ENCODE data around the gene NXPH3. TPM values are rescaled to one million over a fixed set of nuclear protein-coding genes. Genes with fewer than 3 reads are reported as not detected.

NXPH3 gene
- total RNA-seq, 1 experiment from 2014 or later, result not detected

DNA sequence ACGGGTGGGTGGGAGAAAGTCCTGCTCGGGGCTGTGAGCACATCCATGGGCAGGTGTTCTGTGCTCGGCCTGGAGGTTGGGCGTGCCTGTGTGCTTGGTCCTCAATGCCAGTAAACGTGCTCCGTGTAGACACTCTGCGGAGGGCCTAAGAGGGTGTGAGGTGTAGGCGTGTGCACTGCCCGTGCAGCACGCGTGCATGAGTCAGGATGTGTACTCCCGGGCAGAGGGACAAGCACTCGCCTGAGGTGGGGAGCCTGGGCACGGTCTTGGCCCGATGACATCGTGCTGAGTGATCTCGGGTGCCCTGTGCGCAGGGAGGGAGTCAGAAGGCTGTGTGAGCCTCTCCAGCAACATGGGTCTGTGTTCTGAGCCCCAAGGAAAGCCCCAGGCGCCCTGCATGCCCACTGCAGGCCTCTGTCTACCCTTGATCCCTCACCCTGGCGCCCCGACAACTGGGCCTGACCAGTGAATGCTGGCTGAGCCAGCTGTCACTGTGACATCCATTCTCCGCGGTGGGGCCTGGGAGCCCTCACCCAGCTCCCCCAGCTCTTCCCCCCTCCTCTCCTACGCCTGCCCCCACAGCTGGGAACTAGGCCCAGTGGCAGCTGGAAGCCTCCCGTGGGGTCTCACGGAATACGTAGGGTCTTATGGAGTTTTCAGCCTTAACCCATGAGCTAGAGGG lies 23.5 kb upstream of the NXPH3 start:
- intact Hi-C loops (cut with micrococcal nuclease; ENCODE audit: unreplicated experiment), result no loop called here
- Histone ChIP-seq H3K36me3 (ENCODE audit: low read depth) (no peaks in the 10 kb centered on the region), H3K4me2 (no peak overlapping the region), H3K79me2 (ENCODE audit: low read depth) (no peaks in the 10 kb centered on the region), H3K27me3 (ENCODE audit: insufficient read depth, low read depth) (peaks cover 2% of the 10 kb centered on the region; the same call in 1 of the 2 replicates), H3K27ac (no peak overlapping the region), H3F3A (ENCODE audit: insufficient read depth, low read depth) (no peaks in the 10 kb centered on the region; the same call in 1 of the 2 replicates), H2AFZ (no peak overlapping the region), H3K4me3 (no peak overlapping the region), H3K9me3 (ENCODE audit: insufficient read depth, low read depth) (no peaks in the 10 kb centered on the region), H4K20me1 (ENCODE audit: insufficient read depth) (no peaks in the 10 kb centered on the region), H3K9me2 (ENCODE audit: insufficient read depth) (no peaks in the 10 kb centered on the region), H3K4me1 (replicated peaks; ENCODE audit: insufficient read depth) (no peaks in the 10 kb centered on the region)
- no TSS peak for BruUV-seq (replicated peaks)
- POLR2A ChIA-PET (ENCODE audit: unreplicated experiment), result no interaction called here
- TF ChIP-seq, protein P1, sequence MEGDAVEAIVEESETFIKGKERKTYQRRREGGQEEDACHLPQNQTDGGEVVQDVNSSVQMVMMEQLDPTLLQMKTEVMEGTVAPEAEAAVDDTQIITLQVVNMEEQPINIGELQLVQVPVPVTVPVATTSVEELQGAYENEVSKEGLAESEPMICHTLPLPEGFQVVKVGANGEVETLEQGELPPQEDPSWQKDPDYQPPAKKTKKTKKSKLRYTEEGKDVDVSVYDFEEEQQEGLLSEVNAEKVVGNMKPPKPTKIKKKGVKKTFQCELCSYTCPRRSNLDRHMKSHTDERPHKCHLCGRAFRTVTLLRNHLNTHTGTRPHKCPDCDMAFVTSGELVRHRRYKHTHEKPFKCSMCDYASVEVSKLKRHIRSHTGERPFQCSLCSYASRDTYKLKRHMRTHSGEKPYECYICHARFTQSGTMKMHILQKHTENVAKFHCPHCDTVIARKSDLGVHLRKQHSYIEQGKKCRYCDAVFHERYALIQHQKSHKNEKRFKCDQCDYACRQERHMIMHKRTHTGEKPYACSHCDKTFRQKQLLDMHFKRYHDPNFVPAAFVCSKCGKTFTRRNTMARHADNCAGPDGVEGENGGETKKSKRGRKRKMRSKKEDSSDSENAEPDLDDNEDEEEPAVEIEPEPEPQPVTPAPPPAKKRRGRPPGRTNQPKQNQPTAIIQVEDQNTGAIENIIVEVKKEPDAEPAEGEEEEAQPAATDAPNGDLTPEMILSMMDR (conservative IDR thresholded peaks at IDR 0.05), result no peak
- no peak for TF ChIP-seq EZH2 (IDR thresholded peaks at IDR 0.05; ENCODE audit: low read depth)
- DNase-seq, result no peak
- CTCF ChIA-PET, result no interaction called here

GRCh38 chr17:49553676-49554335 lies 21.9 kb upstream of the NXPH3 start:
- DNase-seq, result no peak
- ChIA-PET POLR2A (ENCODE audit: unreplicated experiment) (no interaction called here), CTCF (no interaction called here)
- TF ChIP-seq, protein P1 (conservative IDR thresholded peaks at IDR 0.05), result no peak
- no peak for TF ChIP-seq EZH2 (IDR thresholded peaks at IDR 0.05; ENCODE audit: low read depth)
- no peaks in the 10 kb centered on the region for H3K9me2 ChIP-seq (ENCODE audit: insufficient read depth)
- H3K36me3 ChIP-seq (ENCODE audit: low read depth), result no peaks in the 10 kb centered on the region
- H3F3A ChIP-seq (ENCODE audit: insufficient read depth, low read depth), result no peaks in the 10 kb centered on the region; the same call in 1 of the 2 replicates
- no peak overlapping the region for H2AFZ ChIP-seq
- H3K79me2 ChIP-seq (ENCODE audit: low read depth), result no peaks in the 10 kb centered on the region
- no peaks in the 10 kb centered on the region for H3K4me1 ChIP-seq (replicated peaks; ENCODE audit: insufficient read depth)
- intact Hi-C loops (cut with micrococcal nuclease; ENCODE audit: unreplicated experiment), result no loop called here
- no peak overlapping the region for H3K4me3 ChIP-seq
- no peaks in the 10 kb centered on the region for H3K9me3 ChIP-seq (ENCODE audit: insufficient read depth, low read depth)
- no peaks in the 10 kb centered on the region for H3K27me3 ChIP-seq (ENCODE audit: insufficient read depth, low read depth)
- H4K20me1 ChIP-seq (ENCODE audit: insufficient read depth), result no peaks in the 10 kb centered on the region
- no TSS peak for BruUV-seq (replicated peaks)
- H3K27ac ChIP-seq, result no peak overlapping the region
- H3K4me2 ChIP-seq, result no peak overlapping the region

DNA sequence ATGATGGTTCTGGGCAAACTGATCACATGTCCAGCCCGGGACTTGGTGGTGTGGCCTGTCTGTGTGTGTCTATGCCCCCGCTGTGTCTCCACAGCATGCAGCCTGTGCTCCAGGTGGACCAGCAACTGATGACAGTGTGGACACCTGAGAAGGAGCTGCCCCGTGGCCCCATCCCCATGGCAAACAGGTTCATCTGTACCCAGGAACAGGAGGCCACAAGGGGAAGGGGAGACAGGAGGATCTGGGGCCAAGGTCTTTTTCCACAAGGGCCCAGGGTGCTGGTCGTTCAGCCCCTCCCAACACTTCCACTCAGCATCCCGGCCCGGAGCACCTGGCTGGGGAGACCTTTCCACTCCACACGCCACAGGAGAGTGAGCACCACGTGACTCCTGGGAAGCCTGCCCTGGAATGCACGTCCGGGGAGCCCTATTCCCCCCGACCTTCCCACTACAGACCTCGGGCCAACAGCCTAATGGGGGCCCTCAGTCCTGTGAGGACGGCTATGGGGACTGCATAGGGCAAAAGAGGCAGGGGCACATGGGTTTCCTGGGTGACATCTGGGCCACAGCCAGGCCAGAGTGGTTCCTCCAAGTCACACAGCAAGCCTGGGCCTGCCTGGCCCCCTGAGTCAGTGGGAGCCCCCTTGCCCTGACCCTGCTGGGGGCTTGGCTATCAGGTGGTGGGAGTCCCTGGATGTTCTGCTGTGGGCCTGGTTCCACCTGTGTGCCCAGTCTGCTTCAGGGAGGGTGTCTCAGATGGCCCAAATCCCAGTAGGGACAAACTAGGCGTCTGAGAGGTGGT lies 20.8 kb upstream of the NXPH3 start:
- no peak for TF ChIP-seq EZH2 (IDR thresholded peaks at IDR 0.05; ENCODE audit: low read depth)
- TF ChIP-seq, protein P1 (conservative IDR thresholded peaks at IDR 0.05), result no peak
- Histone ChIP-seq H3K4me1 (replicated peaks; ENCODE audit: insufficient read depth) (no peaks in the 10 kb centered on the region), H3K4me2 (no peak overlapping the region), H3K4me3 (no peak overlapping the region), H3K79me2 (ENCODE audit: low read depth) (no peaks in the 10 kb centered on the region), H3K9me3 (ENCODE audit: insufficient read depth, low read depth) (no peaks in the 10 kb centered on the region), H3K9me2 (ENCODE audit: insufficient read depth) (no peaks in the 10 kb centered on the region), H2AFZ (no peak overlapping the region), H3F3A (ENCODE audit: insufficient read depth, low read depth) (no peaks in the 10 kb centered on the region; the same call in 1 of the 2 replicates), H3K27ac (no peak overlapping the region), H4K20me1 (ENCODE audit: insufficient read depth) (no peaks in the 10 kb centered on the region), H3K27me3 (ENCODE audit: insufficient read depth, low read depth) (no peaks in the 10 kb centered on the region), H3K36me3 (ENCODE audit: low read depth) (no peaks in the 10 kb centered on the region)
- no TSS peak for BruUV-seq (replicated peaks)
- intact Hi-C loops (cut with micrococcal nuclease; ENCODE audit: unreplicated experiment), result no loop called here
- ChIA-PET POLR2A (ENCODE audit: unreplicated experiment) (no interaction called here), CTCF (interaction anchor here (0.5 to 1.8 kb wide), 4 partner anchors 141 to 240 kb away, joined by 4 to 12 read pairs (median 5); partner anchors contain the start of gene PHB1)
- DNase-seq, result no peak
